ENCODE data around the gene CASZ1.

DNA sequence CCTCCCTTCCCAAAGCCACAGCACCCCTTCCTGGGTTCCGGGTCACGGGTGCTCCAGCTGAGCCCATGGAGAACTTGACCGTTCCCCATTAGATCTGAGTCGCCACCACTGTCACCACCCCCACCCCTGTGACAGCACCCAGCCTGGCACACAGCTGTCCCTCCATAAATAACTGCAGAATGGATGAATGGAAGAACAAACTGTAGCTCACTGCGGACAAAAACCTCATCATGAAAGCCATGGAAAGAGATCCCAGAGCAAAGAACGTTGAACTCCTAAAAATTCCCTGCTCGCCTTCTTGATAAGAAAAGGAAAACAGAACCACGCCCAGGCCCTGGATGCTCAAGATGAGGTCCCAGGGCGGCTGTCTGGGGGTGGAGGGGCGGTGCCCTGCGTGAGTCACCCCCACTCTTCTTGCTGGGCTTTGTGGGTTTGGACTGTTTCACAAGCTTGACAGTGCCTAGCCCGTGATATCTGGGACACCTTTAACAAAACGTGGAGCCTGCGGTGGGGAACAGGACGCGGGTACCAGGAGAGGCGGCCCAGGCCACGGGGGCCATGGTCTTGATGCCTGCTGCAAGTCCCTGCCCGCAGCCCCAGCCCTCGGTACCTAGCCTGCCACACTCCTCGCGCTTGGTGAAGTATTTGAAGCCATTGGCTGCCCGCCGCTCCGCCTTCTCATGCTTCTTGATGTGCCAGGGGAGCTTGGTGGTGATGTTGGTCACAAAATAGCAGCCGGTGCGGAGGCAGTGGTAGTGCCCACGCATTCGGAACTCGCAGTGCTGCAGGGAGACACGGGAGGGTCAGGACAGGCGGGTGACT is 151.9 kb downstream of the CASZ1 start:
- TF ChIP-seq POLR2A (IDR thresholded peaks at IDR 0.05) = no peak
- TF ChIP-seq, protein P1, sequence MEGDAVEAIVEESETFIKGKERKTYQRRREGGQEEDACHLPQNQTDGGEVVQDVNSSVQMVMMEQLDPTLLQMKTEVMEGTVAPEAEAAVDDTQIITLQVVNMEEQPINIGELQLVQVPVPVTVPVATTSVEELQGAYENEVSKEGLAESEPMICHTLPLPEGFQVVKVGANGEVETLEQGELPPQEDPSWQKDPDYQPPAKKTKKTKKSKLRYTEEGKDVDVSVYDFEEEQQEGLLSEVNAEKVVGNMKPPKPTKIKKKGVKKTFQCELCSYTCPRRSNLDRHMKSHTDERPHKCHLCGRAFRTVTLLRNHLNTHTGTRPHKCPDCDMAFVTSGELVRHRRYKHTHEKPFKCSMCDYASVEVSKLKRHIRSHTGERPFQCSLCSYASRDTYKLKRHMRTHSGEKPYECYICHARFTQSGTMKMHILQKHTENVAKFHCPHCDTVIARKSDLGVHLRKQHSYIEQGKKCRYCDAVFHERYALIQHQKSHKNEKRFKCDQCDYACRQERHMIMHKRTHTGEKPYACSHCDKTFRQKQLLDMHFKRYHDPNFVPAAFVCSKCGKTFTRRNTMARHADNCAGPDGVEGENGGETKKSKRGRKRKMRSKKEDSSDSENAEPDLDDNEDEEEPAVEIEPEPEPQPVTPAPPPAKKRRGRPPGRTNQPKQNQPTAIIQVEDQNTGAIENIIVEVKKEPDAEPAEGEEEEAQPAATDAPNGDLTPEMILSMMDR (IDR thresholded peaks at IDR 0.05) = no peak

Measured in testis (tissue), 2 donors.